Lower lobe of right lung (tissue), 2 donors: Measurements from ENCODE around the gene IFI27L1. TPM values are rescaled to one million over a fixed set of nuclear protein-coding genes. Genes with fewer than 3 reads are reported as not detected.

Experiments
- ATAC-seq, 2 donors: fragments of 200-7000 bp; cut with Tn5 transposase; one replicate each; pipeline ENCODE4 v1.9.1; 2020 to 2022; ENCODE audit warnings: mild to moderate bottlenecking in 2 of 2, moderate library complexity in 2 of 2
- DNase-seq: peaks from one replicate; pipeline ENCODE4 v3.0.0-alpha.2; 2020
- H3K27ac ChIP-seq: fragments of 200-600 bp; one replicate; pipeline ENCODE4 v1.8.0; 2022
- H3K27me3 ChIP-seq: fragments of 200-600 bp; one replicate; pipeline ENCODE4 v1.8.0; 2022; ENCODE audit warnings: low read depth
- H3K36me3 ChIP-seq: fragments of 200-600 bp; one replicate; pipeline ENCODE4 v1.8.0; 2022; ENCODE audit warnings: mild to moderate bottlenecking
- H3K4me1 ChIP-seq: fragments of 200-600 bp; one replicate; pipeline ENCODE4 v1.8.0; 2022
- H3K4me3 ChIP-seq: fragments of 200-600 bp; one replicate; pipeline ENCODE4 v1.8.0; 2022; ENCODE audit warnings: mild to moderate bottlenecking
- H3K9me3 ChIP-seq: fragments of 200-600 bp; one replicate; pipeline ENCODE4 v1.8.0; 2022
- intact Hi-C: fragments of 100-400 bp; cut with DNase I; formaldehyde crosslinking; loops from one replicate; pipeline ENCODE4 v1.11.0; 2022
- total RNA-seq: library from RNA; stranded (reverse); fragmentation: NEBNext Ultra II Directional; extraction: Animal tissue kit (Norgen Biotek cat#: 25700); gene quantifications from one replicate; pipeline ENCODE4 v1.2.1, GENCODE V29; 2021
- TF ChIP-seq, protein P1 (sequence below): fragments of 200-600 bp; IDR thresholded peaks from one replicate; pipeline ENCODE4 v1.8.0; 2022; ENCODE audit warnings: antibody characterized with exemption, mild to moderate bottlenecking
- donor health status: DM: no; HTN: yes; CAD: no; lungs with severe emphysema.

Gene IFI27L1
- total RNA-seq, 1 donor from 2014 or later: 10.9 TPM

DNA sequence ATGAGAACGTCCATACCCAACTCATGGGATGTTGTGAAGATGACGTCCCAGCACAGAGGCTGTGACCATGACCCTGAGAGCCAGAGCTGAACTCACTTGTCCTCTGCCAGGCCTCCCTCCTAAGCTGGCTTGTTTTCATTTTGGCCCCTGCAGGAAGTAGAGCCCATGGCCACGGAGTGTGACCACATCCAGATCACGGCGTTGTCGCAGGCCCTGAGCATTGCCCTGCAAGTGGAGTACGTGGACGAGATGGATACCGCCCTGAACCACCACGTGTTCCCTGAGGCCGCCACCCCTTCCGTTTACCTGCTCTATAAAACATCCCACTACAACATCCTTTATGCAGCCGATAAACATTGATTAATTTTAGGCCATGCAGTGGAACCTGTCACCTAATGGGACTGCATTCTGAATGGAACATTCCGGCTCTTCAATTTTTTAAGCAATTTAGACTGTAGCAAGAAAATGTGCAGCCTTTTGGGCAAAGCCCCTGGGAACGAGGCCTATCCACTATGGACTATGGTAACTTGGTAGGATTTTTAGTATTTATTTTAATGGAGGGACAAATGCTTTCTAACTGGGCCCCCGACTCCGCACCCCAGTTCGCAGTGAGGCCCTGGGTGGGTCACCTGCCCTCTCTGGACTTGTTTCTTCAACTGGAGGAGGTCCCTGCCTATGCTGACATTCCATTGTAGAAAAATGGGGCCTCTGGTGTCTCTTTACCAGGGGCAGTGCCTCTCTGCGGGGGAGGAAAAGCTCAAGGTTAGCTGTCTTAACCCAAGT lies 35.4 kb upstream of the IFI27L1 start:
- H3K9me3 ChIP-seq: no peaks in the 10 kb centered on the region
- intact Hi-C loops: no loop called here
- TF ChIP-seq, protein P1, sequence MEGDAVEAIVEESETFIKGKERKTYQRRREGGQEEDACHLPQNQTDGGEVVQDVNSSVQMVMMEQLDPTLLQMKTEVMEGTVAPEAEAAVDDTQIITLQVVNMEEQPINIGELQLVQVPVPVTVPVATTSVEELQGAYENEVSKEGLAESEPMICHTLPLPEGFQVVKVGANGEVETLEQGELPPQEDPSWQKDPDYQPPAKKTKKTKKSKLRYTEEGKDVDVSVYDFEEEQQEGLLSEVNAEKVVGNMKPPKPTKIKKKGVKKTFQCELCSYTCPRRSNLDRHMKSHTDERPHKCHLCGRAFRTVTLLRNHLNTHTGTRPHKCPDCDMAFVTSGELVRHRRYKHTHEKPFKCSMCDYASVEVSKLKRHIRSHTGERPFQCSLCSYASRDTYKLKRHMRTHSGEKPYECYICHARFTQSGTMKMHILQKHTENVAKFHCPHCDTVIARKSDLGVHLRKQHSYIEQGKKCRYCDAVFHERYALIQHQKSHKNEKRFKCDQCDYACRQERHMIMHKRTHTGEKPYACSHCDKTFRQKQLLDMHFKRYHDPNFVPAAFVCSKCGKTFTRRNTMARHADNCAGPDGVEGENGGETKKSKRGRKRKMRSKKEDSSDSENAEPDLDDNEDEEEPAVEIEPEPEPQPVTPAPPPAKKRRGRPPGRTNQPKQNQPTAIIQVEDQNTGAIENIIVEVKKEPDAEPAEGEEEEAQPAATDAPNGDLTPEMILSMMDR: no peak
- H3K4me1 ChIP-seq: peaks cover 15% of the 10 kb centered on the region
- H3K36me3 ChIP-seq: peaks cover 62% of the 10 kb centered on the region
- H3K27ac ChIP-seq: no peak overlapping the region
- no peaks in the 10 kb centered on the region for H3K27me3 ChIP-seq
- no peak overlapping the region for H3K4me3 ChIP-seq
- ATAC-seq: no peak
- no peak for DNase-seq

DNA sequence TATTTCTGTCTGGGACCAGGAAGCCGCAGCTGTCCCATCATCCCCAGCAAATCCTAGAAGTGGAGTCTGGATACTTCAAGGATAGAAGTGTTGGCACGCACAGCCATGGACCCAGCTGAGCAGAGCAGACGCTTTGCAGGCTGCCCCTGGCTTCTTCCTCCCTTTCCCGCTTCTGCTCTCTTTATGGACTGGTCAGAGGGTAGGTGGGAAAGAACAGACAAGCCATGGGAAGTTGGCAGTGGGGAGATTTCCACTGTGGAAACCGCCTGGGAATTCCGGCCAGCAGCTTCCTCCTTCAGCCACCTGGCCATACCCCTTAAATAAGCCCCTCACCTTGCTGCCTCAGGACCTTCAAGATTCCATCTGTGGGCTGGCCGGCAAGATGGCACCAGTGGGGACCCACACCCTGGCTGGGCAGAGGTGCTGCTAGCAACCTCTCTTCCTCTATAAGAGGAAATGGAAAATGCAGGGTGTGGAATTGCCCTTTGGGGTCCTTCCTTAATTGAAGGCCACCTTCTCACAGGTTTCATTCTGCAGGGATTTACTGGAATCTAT lies 34.3 kb upstream of the IFI27L1 start:
- Histone ChIP-seq H3K27me3 (no peaks in the 10 kb centered on the region), H3K36me3 (peaks cover 73% of the 10 kb centered on the region), H3K4me1 (peaks cover 11% of the 10 kb centered on the region), H3K4me3 (no peak overlapping the region), H3K27ac (no peak overlapping the region), H3K9me3 (no peaks in the 10 kb centered on the region)
- DNase-seq (no peak), ATAC-seq (no peak)
- TF ChIP-seq, protein P1: no peak
- intact Hi-C loops: no loop called here

DNA sequence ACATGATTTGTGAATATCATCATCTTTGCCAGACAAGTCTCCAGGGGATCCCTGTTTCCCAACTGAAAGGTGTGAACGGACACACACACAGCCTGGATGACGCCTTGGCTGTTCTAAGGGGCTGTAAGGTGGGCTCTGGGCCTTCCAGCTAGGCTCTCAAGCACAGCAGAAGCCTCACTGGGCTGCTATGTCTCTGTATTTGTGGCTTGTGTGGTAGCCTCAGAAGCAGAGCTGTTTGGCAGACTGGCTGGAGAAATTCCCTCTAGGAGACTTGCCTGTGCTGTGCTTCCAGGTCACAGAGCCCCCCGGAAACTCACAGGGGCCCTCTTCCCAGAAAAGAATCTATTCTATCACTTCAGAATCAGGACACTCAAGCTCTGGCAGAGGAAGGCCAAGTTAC lies 33.5 kb upstream of the IFI27L1 start:
- intact Hi-C loops: no loop called here
- ATAC-seq (no peak), DNase-seq (no peak)
- peaks cover 2% of the 10 kb centered on the region for H3K4me1 ChIP-seq
- TF ChIP-seq, protein P1: no peak
- H3K27ac ChIP-seq: no peak overlapping the region
- H3K4me3 ChIP-seq: no peak overlapping the region
- no peaks in the 10 kb centered on the region for H3K27me3 ChIP-seq
- no peaks in the 10 kb centered on the region for H3K9me3 ChIP-seq
- peaks cover 81% of the 10 kb centered on the region for H3K36me3 ChIP-seq

DNA sequence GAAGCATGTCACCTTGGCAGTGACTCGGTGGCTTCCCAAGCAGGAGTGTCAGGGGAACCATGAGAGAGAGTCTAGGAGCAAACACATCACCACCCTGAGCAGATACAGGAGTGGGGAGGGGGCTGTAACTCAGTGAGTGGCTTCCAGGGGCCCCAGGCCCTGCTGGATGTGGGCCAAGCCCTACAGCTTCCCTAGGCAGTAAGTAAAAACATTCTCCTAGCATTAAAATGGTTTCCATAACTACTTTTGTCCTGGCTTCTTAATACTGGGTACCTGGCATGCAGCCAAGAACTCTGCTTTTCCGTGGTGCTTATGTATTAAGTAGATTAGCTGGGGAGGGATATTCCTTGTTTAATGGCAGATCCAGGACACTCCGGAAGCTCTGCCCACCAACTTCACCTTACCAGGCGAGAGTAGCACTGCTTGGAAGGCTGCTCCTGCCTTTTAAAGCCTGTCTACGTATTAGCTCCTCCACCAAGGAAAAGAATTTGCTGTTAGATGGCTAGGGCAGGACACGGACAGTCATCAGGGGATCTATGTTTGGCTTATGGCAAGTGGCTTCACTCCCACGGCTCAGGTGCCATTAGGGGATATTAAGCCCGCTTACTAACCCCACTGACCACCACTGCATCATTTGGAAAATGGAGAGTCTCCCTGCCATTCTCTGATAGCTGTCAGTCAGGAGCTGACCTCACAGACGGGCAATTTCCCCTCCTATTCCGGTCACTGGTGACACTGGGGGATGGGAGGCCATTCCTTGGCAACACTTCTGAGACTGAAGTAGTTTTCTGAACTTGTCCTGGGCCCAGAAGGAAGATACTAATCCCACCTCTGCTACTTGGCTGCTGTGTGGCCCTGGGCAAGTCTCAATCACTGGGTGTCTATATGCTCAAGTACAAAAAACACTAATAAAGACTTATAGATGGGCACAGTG lies 32.2 kb upstream of the IFI27L1 start:
- no peaks in the 10 kb centered on the region for H3K4me1 ChIP-seq
- ATAC-seq: no peak
- no peak for DNase-seq
- intact Hi-C loops: no loop called here
- TF ChIP-seq, protein P1: no peak
- H3K27me3 ChIP-seq: no peaks in the 10 kb centered on the region
- no peak overlapping the region for H3K4me3 ChIP-seq
- H3K36me3 ChIP-seq: peaks cover 94% of the 10 kb centered on the region
- H3K27ac ChIP-seq: no peak overlapping the region
- no peaks in the 10 kb centered on the region for H3K9me3 ChIP-seq

DNA sequence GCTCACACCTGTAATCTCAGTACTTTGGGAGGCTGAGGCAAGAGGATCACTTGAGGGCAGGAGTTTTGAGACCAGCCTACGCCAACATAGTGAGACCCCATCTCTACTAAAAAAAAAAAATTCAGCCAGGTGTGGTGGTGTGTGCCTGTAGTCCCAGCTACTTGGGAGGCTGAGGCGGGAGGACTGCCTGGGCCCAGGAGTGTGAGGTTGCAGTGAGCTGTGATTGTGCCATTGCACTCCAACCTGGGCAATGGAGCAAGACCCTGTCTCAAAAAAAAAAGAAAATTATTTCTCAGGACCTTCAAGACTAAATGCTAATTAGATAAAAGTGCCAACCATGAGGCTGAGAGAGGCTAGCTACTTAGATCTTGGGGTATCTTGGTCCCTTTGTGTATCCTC lies 31.5 kb upstream of the IFI27L1 start:
- H3K4me3 ChIP-seq: no peak overlapping the region
- ATAC-seq (no peak), DNase-seq (no peak)
- no peak overlapping the region for H3K27ac ChIP-seq
- TF ChIP-seq, protein P1: no peak
- no peaks in the 10 kb centered on the region for H3K9me3 ChIP-seq
- H3K27me3 ChIP-seq: no peaks in the 10 kb centered on the region
- peaks cover 99% of the 10 kb centered on the region for H3K36me3 ChIP-seq
- H3K4me1 ChIP-seq: no peaks in the 10 kb centered on the region
- intact Hi-C loops: no loop called here
